ENCODE results near the gene SCTR.

SCTR gene

GRCh38 chr2:119402645-119403560, 121.4 kb downstream of the SCTR start:
- no peak for FAIRE-seq

- FAIRE-seq, result no peak
Observed at GRCh38 chr2:119402106-119402505, 122.2 kb downstream of the SCTR start.

- no peak for FAIRE-seq
Observed at GRCh38 chr2:119397196-119397595, 127.1 kb downstream of the SCTR start.

GRCh38 chr2:119393971-119394748, 130.1 kb downstream of the SCTR start:
- no peak for FAIRE-seq

Measured in endometrium (tissue), 2 donors.